ENCODE data around the gene TRIM26.
"Not testable (repeated sequence)": the region's sequence is repeated elsewhere in the genome, so short reads cannot be mapped to it uniquely, and the experiment has no call there.

The TRIM26 gene

GRCh38 chr6:30151580-30151979 lies 61.6 kb downstream of the TRIM26 start:
- H3K4me1 ChIP-seq (ENCODE audit: insufficient read depth, low read length): no peaks in the 10 kb centered on the region
- H3K36me3 ChIP-seq (ENCODE audit: insufficient read depth, low read length): no peaks in the 10 kb centered on the region
- peaks cover 5% of the 10 kb centered on the region; the same call in 1 of the 2 replicates for H3K27me3 ChIP-seq (ENCODE audit: insufficient read depth, low read length)
- WGBS: 92% methylated on average over 3 of the region's 3 CpGs
- no peak overlapping the region for H3K4me3 ChIP-seq (ENCODE audit: low read length)
- no peaks in the 10 kb centered on the region for H3K9me3 ChIP-seq (ENCODE audit: insufficient read depth, low read depth, low read length)
- H3K27ac ChIP-seq (ENCODE audit: low read depth, low read length): no peak overlapping the region
- H3K9ac ChIP-seq (ENCODE audit: low read depth, low read length): no peak overlapping the region

- H3K27ac ChIP-seq (ENCODE audit: low read depth, low read length): no peak overlapping the region
- WGBS: 91% methylated on average over 10 of the region's 10 CpGs
- no peak overlapping the region for H3K9ac ChIP-seq (ENCODE audit: low read depth, low read length)
- H3K36me3 ChIP-seq (ENCODE audit: insufficient read depth, low read length): no peaks in the 10 kb centered on the region
- no peak overlapping the region for H3K4me3 ChIP-seq (ENCODE audit: low read length)
- peaks cover 5% of the 10 kb centered on the region; the same call in 1 of the 2 replicates for H3K27me3 ChIP-seq (ENCODE audit: insufficient read depth, low read length)
- H3K9me3 ChIP-seq (ENCODE audit: insufficient read depth, low read depth, low read length): no peaks in the 10 kb centered on the region
- H3K4me1 ChIP-seq (ENCODE audit: insufficient read depth, low read length): peaks cover 3% of the 10 kb centered on the region; the same call in 1 of the 2 replicates
These were observed 62.4 kb downstream of the TRIM26 start for GRCh38 chr6:30150671-30151395.

GRCh38 chr6:30149858-30150550 lies 63.2 kb downstream of the TRIM26 start:
- Histone ChIP-seq H3K36me3 (ENCODE audit: insufficient read depth, low read length) (no peaks in the 10 kb centered on the region), H3K9ac (ENCODE audit: low read depth, low read length) (no peak overlapping the region), H3K27me3 (ENCODE audit: insufficient read depth, low read length) (peaks cover 5% of the 10 kb centered on the region; the same call in 1 of the 2 replicates), H3K4me3 (ENCODE audit: low read length) (no peak overlapping the region), H3K4me1 (ENCODE audit: insufficient read depth, low read length) (peaks cover 6% of the 10 kb centered on the region; the same call in 1 of the 2 replicates), H3K9me3 (ENCODE audit: insufficient read depth, low read depth, low read length) (no peaks in the 10 kb centered on the region), H3K27ac (ENCODE audit: low read depth, low read length) (no peak overlapping the region)
- WGBS: 88% methylated on average over 7 of the region's 7 CpGs

- H3K4me1 ChIP-seq (ENCODE audit: insufficient read depth, low read length): peaks cover 6% of the 10 kb centered on the region; the same call in 1 of the 2 replicates
- no peaks in the 10 kb centered on the region for H3K36me3 ChIP-seq (ENCODE audit: insufficient read depth, low read length)
- no peak overlapping the region for H3K9ac ChIP-seq (ENCODE audit: low read depth, low read length)
- H3K27ac ChIP-seq (ENCODE audit: low read depth, low read length): no peak overlapping the region
- WGBS: 66% methylated on average over 2 of the region's 3 CpGs
- peaks cover 5% of the 10 kb centered on the region; the same call in 1 of the 2 replicates for H3K27me3 ChIP-seq (ENCODE audit: insufficient read depth, low read length)
- H3K4me3 ChIP-seq (ENCODE audit: low read length): no peak overlapping the region
- H3K9me3 ChIP-seq (ENCODE audit: insufficient read depth, low read depth, low read length): no peaks in the 10 kb centered on the region
These were observed 64.0 kb downstream of the TRIM26 start for GRCh38 chr6:30149234-30149633.

GRCh38 chr6:30147096-30147495 lies 66.1 kb downstream of the TRIM26 start:
- peaks cover 6% of the 10 kb centered on the region; the same call in 1 of the 2 replicates for H3K4me1 ChIP-seq (ENCODE audit: insufficient read depth, low read length)
- no peak overlapping the region for H3K27ac ChIP-seq (ENCODE audit: low read depth, low read length)
- no peak overlapping the region for H3K4me3 ChIP-seq (ENCODE audit: low read length)
- peaks cover 5% of the 10 kb centered on the region; the same call in 1 of the 2 replicates for H3K27me3 ChIP-seq (ENCODE audit: insufficient read depth, low read length)
- 90% methylated on average over 3 of the region's 3 CpGs for WGBS
- H3K9me3 ChIP-seq (ENCODE audit: insufficient read depth, low read depth, low read length): no peaks in the 10 kb centered on the region
- no peaks in the 10 kb centered on the region for H3K36me3 ChIP-seq (ENCODE audit: insufficient read depth, low read length)
- H3K9ac ChIP-seq (ENCODE audit: low read depth, low read length): no peak overlapping the region

- Histone ChIP-seq H3K27ac (ENCODE audit: low read depth, low read length) (no peak overlapping the region), H3K9ac (ENCODE audit: low read depth, low read length) (no peak overlapping the region), H3K9me3 (ENCODE audit: insufficient read depth, low read depth, low read length) (no peaks in the 10 kb centered on the region), H3K36me3 (ENCODE audit: insufficient read depth, low read length) (no peaks in the 10 kb centered on the region), H3K4me3 (ENCODE audit: low read length) (no peak overlapping the region), H3K27me3 (ENCODE audit: insufficient read depth, low read length) (peaks cover 15% of the 10 kb centered on the region), H3K4me1 (ENCODE audit: insufficient read depth, low read length) (peaks cover 6% of the 10 kb centered on the region; the same call in 1 of the 2 replicates)
- 55% methylated on average over 7 of the region's 7 CpGs for WGBS
These were observed 67.4 kb downstream of the TRIM26 start for GRCh38 chr6:30145818-30146217.

GRCh38 chr6:30144811-30145210 lies 68.4 kb downstream of the TRIM26 start:
- Histone ChIP-seq H3K27me3 (ENCODE audit: insufficient read depth, low read length) (peaks cover 15% of the 10 kb centered on the region), H3K4me1 (ENCODE audit: insufficient read depth, low read length) (peaks cover 6% of the 10 kb centered on the region; the same call in 1 of the 2 replicates), H3K4me3 (ENCODE audit: low read length) (no peak overlapping the region), H3K9ac (ENCODE audit: low read depth, low read length) (no peak overlapping the region), H3K27ac (ENCODE audit: low read depth, low read length) (no peak overlapping the region), H3K9me3 (ENCODE audit: insufficient read depth, low read depth, low read length) (no peaks in the 10 kb centered on the region), H3K36me3 (ENCODE audit: insufficient read depth, low read length) (no peaks in the 10 kb centered on the region)
- WGBS: 91% methylated on average over 6 of the region's 6 CpGs

GRCh38 chr6:30143780-30144179 lies 69.4 kb downstream of the TRIM26 start:
- WGBS: 81% methylated on average over 2 of the region's 2 CpGs
- no peaks in the 10 kb centered on the region for H3K36me3 ChIP-seq (ENCODE audit: insufficient read depth, low read length)
- H3K4me3 ChIP-seq (ENCODE audit: low read length): no peak overlapping the region
- H3K9ac ChIP-seq (ENCODE audit: low read depth, low read length): no peak overlapping the region
- peaks cover 15% of the 10 kb centered on the region for H3K27me3 ChIP-seq (ENCODE audit: insufficient read depth, low read length)
- H3K9me3 ChIP-seq (ENCODE audit: insufficient read depth, low read depth, low read length): no peaks in the 10 kb centered on the region
- H3K27ac ChIP-seq (ENCODE audit: low read depth, low read length): no peak overlapping the region
- peaks cover 6% of the 10 kb centered on the region; the same call in 1 of the 2 replicates for H3K4me1 ChIP-seq (ENCODE audit: insufficient read depth, low read length)

- Histone ChIP-seq H3K9ac (ENCODE audit: low read depth, low read length) (no peak overlapping the region), H3K4me3 (ENCODE audit: low read length) (no peak overlapping the region), H3K9me3 (ENCODE audit: insufficient read depth, low read depth, low read length) (no peaks in the 10 kb centered on the region), H3K4me1 (ENCODE audit: insufficient read depth, low read length) (peaks cover 6% of the 10 kb centered on the region; the same call in 1 of the 2 replicates), H3K27ac (ENCODE audit: low read depth, low read length) (no peak overlapping the region), H3K36me3 (ENCODE audit: insufficient read depth, low read length) (no peaks in the 10 kb centered on the region), H3K27me3 (ENCODE audit: insufficient read depth, low read length) (peaks cover 19% of the 10 kb centered on the region)
- WGBS: 80% methylated on average over 1 of the region's 3 CpGs
These were observed 70.5 kb downstream of the TRIM26 start for GRCh38 chr6:30142665-30143064.

GRCh38 chr6:30140240-30140639 lies 73.0 kb downstream of the TRIM26 start:
- not testable (repeated sequence) for H3K27ac ChIP-seq (ENCODE audit: low read depth, low read length); H3K4me3 ChIP-seq (ENCODE audit: low read length); H3K9me3 ChIP-seq (ENCODE audit: insufficient read depth, low read depth, low read length); H3K4me1 ChIP-seq (ENCODE audit: insufficient read depth, low read length); H3K9ac ChIP-seq (ENCODE audit: low read depth, low read length); H3K36me3 ChIP-seq (ENCODE audit: insufficient read depth, low read length)
- WGBS: 81% methylated on average over 8 of the region's 8 CpGs
- peaks cover 31% of the 10 kb centered on the region for H3K27me3 ChIP-seq (ENCODE audit: insufficient read depth, low read length)

GRCh38 chr6:30136570-30137286 lies 76.5 kb downstream of the TRIM26 start:
- H3K9ac ChIP-seq (ENCODE audit: low read depth, low read length): no peak overlapping the region

More at GRCh38 chr6:30136570-30137286, 76.5 kb downstream of the TRIM26 start:
- Histone ChIP-seq H3K9me3 (ENCODE audit: insufficient read depth, low read depth, low read length) (no peaks in the 10 kb centered on the region), H3K27ac (ENCODE audit: low read depth, low read length) (no peak overlapping the region), H3K4me1 (ENCODE audit: insufficient read depth, low read length) (no peaks in the 10 kb centered on the region), H3K27me3 (ENCODE audit: insufficient read depth, low read length) (peaks cover 35% of the 10 kb centered on the region), H3K36me3 (ENCODE audit: insufficient read depth, low read length) (no peaks in the 10 kb centered on the region), H3K4me3 (ENCODE audit: low read length) (no peak overlapping the region)
- 90% methylated on average over 11 of the region's 11 CpGs for WGBS

Data from HUES64 (cell line).